Neural crest cell (in vitro differentiated cells): ENCODE measurements around the gene PLCH1. TPM values are rescaled to one million over a fixed set of nuclear protein-coding genes. Genes with fewer than 3 reads are reported as not detected.
A peak's percentile ranks its signal among the peaks of the same experiment; 100 is the strongest.

Experiments used
- DNase-seq: peaks from one replicate; pipeline ENCODE4 v3.0.0; 2021; ENCODE audit warnings: low read depth, mixed read lengths, low spot score
- H3K27ac Mint-ChIP-seq: one replicate; pipeline ENCODE4 v1.8.0; 2021; ENCODE audit warnings: mild to moderate bottlenecking, mixed read lengths; ENCODE audit not compliant: unreplicated experiment
- H3K27me3 Mint-ChIP-seq: 2 replicates; pipeline ENCODE4 v1.8.0; 2021; ENCODE audit warnings: low read depth, mild to moderate bottlenecking, mixed read lengths
- H3K36me3 Mint-ChIP-seq: 2 replicates; pipeline ENCODE4 v1.8.0; 2021; ENCODE audit warnings: low read depth, mild to moderate bottlenecking, mixed read lengths
- H3K4me1 Mint-ChIP-seq: 2 replicates; pipeline ENCODE4 v1.8.0; 2021; ENCODE audit warnings: mixed read lengths
- H3K4me3 Mint-ChIP-seq: one replicate; pipeline ENCODE4 v1.8.0; 2021; ENCODE audit warnings: mild to moderate bottlenecking, mixed read lengths
- H3K9me3 Mint-ChIP-seq: 2 replicates; pipeline ENCODE4 v1.8.0; 2021; ENCODE audit warnings: mixed read lengths
- CTCF ChIP-seq: fragments of 200-600 bp; sonication (generic); conservative IDR thresholded peaks from 2 replicates; pipeline ENCODE4 v1.5.0; 2021; ENCODE audit warnings: antibody characterized with exemption, mild to moderate bottlenecking
- total RNA-seq: library from RNA; stranded (reverse); gene quantifications from 2 replicates; pipeline ENCODE4 v1.2.1, GENCODE V29; 2021

The PLCH1 gene
- total RNA-seq, 1 donor from 2014 or later, result 22.4 TPM

DNA sequence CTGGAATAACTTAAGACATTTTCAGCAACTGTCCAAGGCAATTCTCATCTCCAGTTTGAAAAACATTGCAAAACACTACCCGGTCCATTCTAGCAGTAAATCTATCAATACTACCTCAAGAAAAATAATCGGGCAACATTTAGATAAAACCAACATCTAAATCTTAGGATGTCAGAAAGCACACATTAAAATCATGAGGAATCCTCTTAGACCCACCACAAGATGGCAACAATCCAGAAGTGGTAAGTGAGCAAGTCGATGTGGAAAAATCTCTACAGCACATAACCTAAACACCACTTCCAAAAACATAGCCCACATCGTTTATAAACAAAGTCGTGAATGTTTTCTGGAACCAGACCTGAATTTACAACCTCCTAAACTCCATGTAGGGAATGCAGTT lies 5.7 kb downstream of the PLCH1 start:
- H3K27ac Mint-ChIP-seq, result no peak overlapping the region
- H3K27me3 Mint-ChIP-seq, result peaks cover 5% of the 10 kb centered on the region
- no peak for DNase-seq
- no peak overlapping the region for H3K4me3 Mint-ChIP-seq
- peak; percentile 32 for TF ChIP-seq CTCF
- H3K9me3 Mint-ChIP-seq, result no peaks in the 10 kb centered on the region
- H3K4me1 Mint-ChIP-seq, result peaks cover 42% of the 10 kb centered on the region
- peaks cover 3% of the 10 kb centered on the region for H3K36me3 Mint-ChIP-seq

- no peak overlapping the region for H3K4me3 Mint-ChIP-seq
- H3K36me3 Mint-ChIP-seq, result peaks cover 4% of the 10 kb centered on the region
- H3K4me1 Mint-ChIP-seq, result peaks cover 41% of the 10 kb centered on the region
- DNase-seq, result no peak
- peaks cover 2% of the 10 kb centered on the region for H3K27me3 Mint-ChIP-seq
- H3K9me3 Mint-ChIP-seq, result peaks cover 1% of the 10 kb centered on the region
- TF ChIP-seq CTCF, result no peak
- no peak overlapping the region for H3K27ac Mint-ChIP-seq
Measured at GRCh38 chr3:155738580-155739076, 6.2 kb downstream of the PLCH1 start.

DNA sequence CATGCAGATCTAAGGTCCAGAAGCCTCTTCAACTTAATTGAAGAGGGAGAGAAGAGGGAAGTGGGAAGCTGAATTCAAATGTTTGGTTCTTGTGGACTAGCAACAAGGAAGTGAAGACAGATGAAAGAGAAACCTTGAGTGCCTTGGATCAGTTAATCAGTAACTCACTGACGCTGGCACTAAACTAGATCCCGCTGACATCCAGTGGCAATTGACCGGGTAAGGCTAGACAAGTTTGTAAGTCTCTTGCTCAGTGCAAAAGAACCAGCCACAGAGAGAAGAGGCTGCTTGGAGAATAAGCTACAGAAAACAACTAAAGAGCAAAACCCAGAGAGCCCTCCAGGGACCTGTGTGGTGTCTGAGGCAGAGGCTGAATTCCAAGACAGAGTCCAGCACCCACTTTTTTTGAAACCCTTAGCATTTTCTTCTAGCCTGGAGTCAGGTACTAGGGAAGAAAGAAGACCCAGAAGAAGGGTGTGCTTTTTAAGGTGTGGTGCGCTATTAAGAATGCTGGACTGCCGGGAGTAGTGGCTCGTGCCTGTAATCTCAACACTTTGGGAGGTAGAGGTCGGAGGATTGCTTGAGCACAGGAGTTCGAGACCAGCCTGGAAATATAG lies 6.9 kb downstream of the PLCH1 start:
- peaks cover 39% of the 10 kb centered on the region for H3K4me1 Mint-ChIP-seq
- no peak overlapping the region for H3K27ac Mint-ChIP-seq
- no peaks in the 10 kb centered on the region for H3K27me3 Mint-ChIP-seq
- TF ChIP-seq CTCF, result no peak
- peaks cover 2% of the 10 kb centered on the region for H3K9me3 Mint-ChIP-seq
- peaks cover 6% of the 10 kb centered on the region for H3K36me3 Mint-ChIP-seq
- H3K4me3 Mint-ChIP-seq, result peak overlapping the region; percentile 50
- no peak for DNase-seq

DNA sequence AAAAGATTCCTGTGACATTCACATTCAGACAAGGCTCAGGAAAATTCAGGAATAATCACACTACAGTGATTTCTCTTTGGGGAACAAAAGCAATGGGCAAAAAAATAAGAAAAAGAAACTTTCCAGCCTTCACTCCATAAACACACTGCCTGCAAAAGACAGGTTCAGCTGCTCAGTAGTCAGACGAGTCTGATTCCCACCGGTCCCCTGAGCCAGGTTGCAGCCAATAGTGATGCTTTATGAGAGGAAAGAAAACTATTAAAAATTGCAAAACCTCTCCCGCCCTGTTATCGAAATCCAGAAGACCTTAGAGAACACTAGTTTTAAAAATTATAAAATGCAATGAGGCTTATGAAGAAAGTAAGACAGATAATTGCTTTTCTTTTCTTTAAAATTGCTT lies 8.5 kb downstream of the PLCH1 start:
- no peaks in the 10 kb centered on the region for H3K27me3 Mint-ChIP-seq
- H3K27ac Mint-ChIP-seq, result no peak overlapping the region
- TF ChIP-seq CTCF, result no peak
- H3K36me3 Mint-ChIP-seq, result peaks cover 7% of the 10 kb centered on the region
- no peak overlapping the region for H3K4me3 Mint-ChIP-seq
- DNase-seq, result no peak
- H3K9me3 Mint-ChIP-seq, result peaks cover 2% of the 10 kb centered on the region
- peaks cover 32% of the 10 kb centered on the region for H3K4me1 Mint-ChIP-seq

- H3K36me3 Mint-ChIP-seq, result peaks cover 26% of the 10 kb centered on the region
- H3K9me3 Mint-ChIP-seq, result peaks cover 8% of the 10 kb centered on the region
- no peak overlapping the region for H3K4me3 Mint-ChIP-seq
- peaks cover 21% of the 10 kb centered on the region for H3K4me1 Mint-ChIP-seq
- no peak for DNase-seq
- H3K27ac Mint-ChIP-seq, result no peak overlapping the region
- H3K27me3 Mint-ChIP-seq, result no peaks in the 10 kb centered on the region
- TF ChIP-seq CTCF, result no peak
Measured at GRCh38 chr3:155730843-155731242, 14.0 kb downstream of the PLCH1 start.
